Osteoblast (primary cell): ENCODE measurements around the gene ASPDH. TPM values are rescaled to one million over a fixed set of nuclear protein-coding genes. Genes with fewer than 3 reads are reported as not detected.

Source experiments
- DNase-seq: peaks from one replicate; pipeline ENCODE4 v3.0.0; 2011; ENCODE audit warnings: low spot score, mixed read lengths; ENCODE audit not compliant: insufficient read length; ENCODE audit errors: missing footprints
- H2AFZ ChIP-seq: 2 replicates; pipeline ENCODE4 v1.6.0; 2011; ENCODE audit warnings: mild to moderate bottlenecking, low read length
- H3K27ac ChIP-seq: 2 replicates; pipeline ENCODE4 v1.5.1; 2011; ENCODE audit warnings: mild to moderate bottlenecking, low read depth, low read length, moderate library complexity
- H3K27me3 ChIP-seq: 2 replicates; pipeline ENCODE4 v1.6.0; 2012; ENCODE audit warnings: mild to moderate bottlenecking, control low read depth, inconsistent platforms, low read length, moderate library complexity; ENCODE audit not compliant: insufficient read depth
- H3K36me3 ChIP-seq: 2 replicates; pipeline ENCODE4 v1.5.1; 2011; ENCODE audit warnings: mild to moderate bottlenecking, low read length, control low read depth, moderate library complexity; ENCODE audit not compliant: insufficient read depth
- H3K4me1 ChIP-seq: 2 replicates; pipeline ENCODE4 v1.5.1; 2011; ENCODE audit warnings: mild to moderate bottlenecking, low read length, control low read depth, moderate library complexity; ENCODE audit not compliant: insufficient read depth
- H3K4me2 ChIP-seq: 2 replicates; pipeline ENCODE4 v1.6.0; 2011; ENCODE audit warnings: mild to moderate bottlenecking, low read length; ENCODE audit not compliant: insufficient read depth
- H3K4me3 ChIP-seq: fragments of 200-600 bp; sonication (generic); 3 replicates; pipeline ENCODE4 v1.5.1; 2012; ENCODE audit warnings: mild to moderate bottlenecking, low read length, inconsistent platforms; ENCODE audit not compliant: insufficient read depth
- H3K79me2 ChIP-seq: 2 replicates; pipeline ENCODE4 v1.6.0; 2012; ENCODE audit warnings: mild to moderate bottlenecking, low read length, control low read depth, inconsistent platforms; ENCODE audit not compliant: insufficient read depth
- H3K9me3 ChIP-seq: 2 replicates; pipeline ENCODE4 v1.5.1; 2011; ENCODE audit warnings: low read depth, low read length, control low read depth
- H4K20me1 ChIP-seq: 2 replicates; pipeline ENCODE4 v1.6.0; 2012; ENCODE audit warnings: mild to moderate bottlenecking, low read length, control low read depth; ENCODE audit not compliant: insufficient read depth
- CTCF ChIP-seq: IDR thresholded peaks from 2 replicates; pipeline ENCODE4 v1.5.1; 2011; ENCODE audit warnings: mild to moderate bottlenecking, low read depth, low read length, moderate library complexity; ENCODE audit errors: extremely low read depth
- total RNA-seq: library from RNA; depleted of rRNA; stranded (reverse); fragments of >200 nt; gene quantifications from 2 replicates; pipeline ENCODE4 v1.2.3, GENCODE V29; 2012

Gene ASPDH
- total RNA-seq, 1 donor, result not detected

- Histone ChIP-seq H3K4me1 (peaks cover 8% of the 10 kb centered on the region), H3K4me2 (no peak overlapping the region), H3K4me3 (no peak overlapping the region), H3K27ac (no peak overlapping the region), H3K27me3 (no peaks in the 10 kb centered on the region), H3K79me2 (peaks cover 8% of the 10 kb centered on the region), H2AFZ (no peak overlapping the region), H3K36me3 (no peaks in the 10 kb centered on the region), H3K9me3 (no peaks in the 10 kb centered on the region), H4K20me1 (no peaks in the 10 kb centered on the region)
- TF ChIP-seq CTCF, result no peak
- DNase-seq, result no peak
Measured at GRCh38 chr19:50507376-50507775, 6.3 kb downstream of the ASPDH start.

GRCh38 chr19:50506700-50507099, 7.0 kb downstream of the ASPDH start:
- peaks cover 8% of the 10 kb centered on the region for H3K4me1 ChIP-seq
- no peaks in the 10 kb centered on the region for H3K27me3 ChIP-seq
- TF ChIP-seq CTCF, result no peak
- H4K20me1 ChIP-seq, result no peaks in the 10 kb centered on the region
- no peaks in the 10 kb centered on the region for H3K36me3 ChIP-seq
- H3K27ac ChIP-seq, result no peak overlapping the region
- H3K79me2 ChIP-seq, result peaks cover 8% of the 10 kb centered on the region
- DNase-seq, result no peak
- H2AFZ ChIP-seq, result no peak overlapping the region
- H3K9me3 ChIP-seq, result no peaks in the 10 kb centered on the region
- no peak overlapping the region for H3K4me2 ChIP-seq
- no peak overlapping the region for H3K4me3 ChIP-seq

- Histone ChIP-seq H3K4me3 (no peak overlapping the region), H3K27ac (no peak overlapping the region), H3K9me3 (no peaks in the 10 kb centered on the region), H3K4me1 (peaks cover 8% of the 10 kb centered on the region), H3K36me3 (no peaks in the 10 kb centered on the region), H3K79me2 (peaks cover 8% of the 10 kb centered on the region), H3K27me3 (no peaks in the 10 kb centered on the region), H3K4me2 (no peak overlapping the region), H4K20me1 (no peaks in the 10 kb centered on the region), H2AFZ (no peak overlapping the region)
- TF ChIP-seq CTCF, result no peak
- DNase-seq, result no peak
Measured at GRCh38 chr19:50505856-50506611, 7.7 kb downstream of the ASPDH start.

GRCh38 chr19:50501568-50502475, 11.9 kb downstream of the ASPDH start:
- Histone ChIP-seq H4K20me1 (no peaks in the 10 kb centered on the region), H3K79me2 (no peaks in the 10 kb centered on the region), H3K4me2 (no peak overlapping the region), H2AFZ (no peak overlapping the region), H3K4me1 (no peaks in the 10 kb centered on the region), H3K27ac (no peak overlapping the region), H3K9me3 (no peaks in the 10 kb centered on the region), H3K27me3 (peaks cover 5% of the 10 kb centered on the region), H3K36me3 (no peaks in the 10 kb centered on the region), H3K4me3 (no peak overlapping the region)
- no peak for TF ChIP-seq CTCF
- no peak for DNase-seq
